NCI-H1694 treated with DMSO at 0.1 percent for 48 hours (cell line): ENCODE data around the gene GALNT15.
A peak's percentile ranks its signal among the peaks of the same experiment; 100 is the strongest.

Source experiments
- DNase-seq: peaks from one replicate; lab custom pipeline; 2025; lab: John Stamatoyannopoulos, UW

The GALNT15 gene

DNA sequence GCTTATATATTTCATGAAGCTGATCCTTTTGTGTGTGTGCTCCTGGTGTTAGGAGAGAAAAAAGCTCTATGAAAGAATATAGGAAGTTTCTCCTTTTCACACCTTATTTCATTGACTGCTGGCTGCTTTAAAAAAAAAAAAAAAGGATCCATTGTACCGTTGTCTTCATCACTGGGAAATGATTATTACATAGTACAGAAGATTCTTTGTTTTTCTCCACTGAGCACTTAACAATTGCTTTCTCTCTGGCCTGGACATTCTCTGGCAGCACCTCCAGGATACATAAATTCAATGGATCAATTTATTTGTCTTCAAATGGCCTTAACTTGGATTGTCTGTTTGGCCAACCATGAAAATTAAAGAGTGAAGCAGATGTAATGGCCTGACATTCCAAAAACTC, 53.1 kb downstream of the GALNT15 start:
- no peak for DNase-seq

DNA sequence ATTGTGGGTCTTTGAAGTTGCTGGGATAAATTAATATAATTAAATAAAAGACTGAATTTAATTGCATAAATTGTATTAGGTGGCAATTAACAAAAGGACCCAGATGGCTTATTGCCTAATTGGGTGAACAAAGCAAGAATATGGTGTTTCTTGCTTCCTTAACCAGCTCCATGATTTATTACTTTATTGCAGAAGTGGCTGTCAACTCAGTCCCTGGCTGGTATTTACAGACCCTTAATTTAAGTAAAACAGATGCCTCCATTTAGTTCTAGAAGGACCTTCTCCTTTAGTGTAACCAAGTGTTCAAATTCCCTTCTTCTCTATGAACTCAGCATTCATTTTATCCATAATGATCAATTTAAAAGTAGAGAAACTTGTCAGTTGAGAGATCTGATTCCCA, 55.2 kb downstream of the GALNT15 start:
- no peak for DNase-seq

DNA sequence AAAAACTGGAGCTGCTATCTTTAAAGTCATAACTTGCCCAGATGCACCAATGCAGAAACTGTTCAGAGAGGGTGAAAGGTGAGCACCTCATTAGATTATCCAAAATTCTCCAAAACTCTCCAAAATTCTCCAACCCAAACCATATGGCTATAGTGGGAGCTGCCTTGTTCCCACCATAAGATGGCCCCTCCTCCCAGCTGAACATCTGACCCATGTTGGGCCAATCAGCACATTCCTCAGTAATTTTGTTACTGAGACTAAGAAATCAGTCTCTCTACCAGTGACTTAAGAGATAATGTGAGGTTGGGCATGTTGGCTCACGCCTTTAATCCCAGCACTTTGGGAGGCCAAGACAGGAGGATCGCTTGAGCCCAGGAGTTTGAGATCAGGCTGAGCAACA, 57.5 kb downstream of the GALNT15 start:
- DNase-seq = no peak

DNA sequence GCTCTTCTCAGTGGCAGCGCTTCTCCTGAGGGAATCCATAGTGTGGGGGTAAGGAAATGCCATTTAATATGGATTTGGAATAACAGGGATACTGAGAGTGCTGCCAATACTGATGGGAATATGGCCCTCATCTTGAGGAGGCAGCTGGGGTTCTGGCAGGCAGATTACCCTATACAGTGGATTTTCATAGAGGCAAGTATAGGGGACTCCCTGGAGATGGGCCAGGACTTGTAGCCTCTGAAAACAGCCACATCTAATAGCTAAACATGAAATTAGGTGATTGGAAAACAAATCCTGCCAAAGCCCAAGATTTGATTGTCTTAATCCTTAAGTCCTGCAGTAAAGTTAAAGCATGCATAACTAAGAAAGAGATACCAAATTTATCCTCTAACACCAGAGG, 59.3 kb downstream of the GALNT15 start:
- DNase-seq = no peak

DNA sequence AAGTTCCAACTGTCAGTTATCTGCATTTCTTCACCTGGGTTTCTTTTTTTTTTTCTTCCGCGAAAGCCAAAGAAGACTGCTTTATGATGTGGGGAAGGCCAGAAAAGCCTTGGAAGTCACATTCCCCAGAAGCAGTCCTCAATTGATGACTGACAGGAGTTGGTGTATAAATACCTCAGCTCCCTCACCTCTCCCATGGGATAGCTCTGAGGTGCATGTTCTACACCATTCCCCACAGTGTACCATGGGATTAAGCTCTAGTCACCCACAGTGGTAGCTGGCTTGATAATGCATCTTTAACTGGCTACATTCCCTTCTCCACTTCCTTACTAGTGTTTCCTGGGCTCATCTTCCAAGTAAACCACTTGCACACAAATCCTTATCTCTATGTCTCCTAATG, 59.8 kb downstream of the GALNT15 start:
- no peak for DNase-seq

DNA sequence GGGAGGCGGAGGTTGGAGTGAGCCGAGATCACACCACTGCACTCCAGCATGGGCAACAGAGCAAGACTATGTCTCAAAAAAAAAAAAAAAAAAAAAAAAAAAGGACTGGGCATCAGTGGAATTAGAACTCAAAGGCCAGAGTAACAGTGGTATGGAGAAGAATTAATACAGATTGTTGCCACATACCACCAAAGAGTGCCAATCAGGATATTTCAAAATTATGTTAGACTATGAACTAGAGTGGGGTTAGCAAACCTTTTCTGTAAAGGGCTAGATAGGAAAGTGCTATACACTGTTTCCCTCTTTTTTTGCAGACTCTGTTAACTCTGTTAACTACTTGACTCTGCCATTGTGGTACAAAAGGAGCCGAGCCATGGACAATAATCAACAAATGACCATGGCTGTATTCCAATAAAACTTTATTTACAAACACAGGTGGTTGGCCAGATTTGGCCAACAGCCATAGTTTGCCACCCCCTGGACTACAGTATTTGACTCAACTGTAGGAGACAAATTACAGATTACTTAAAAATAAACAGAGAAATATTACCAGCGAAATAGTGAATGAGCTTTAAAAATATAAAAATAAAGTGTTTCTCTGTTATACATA, 61.7 kb downstream of the GALNT15 start:
- DNase-seq = no peak

DNA sequence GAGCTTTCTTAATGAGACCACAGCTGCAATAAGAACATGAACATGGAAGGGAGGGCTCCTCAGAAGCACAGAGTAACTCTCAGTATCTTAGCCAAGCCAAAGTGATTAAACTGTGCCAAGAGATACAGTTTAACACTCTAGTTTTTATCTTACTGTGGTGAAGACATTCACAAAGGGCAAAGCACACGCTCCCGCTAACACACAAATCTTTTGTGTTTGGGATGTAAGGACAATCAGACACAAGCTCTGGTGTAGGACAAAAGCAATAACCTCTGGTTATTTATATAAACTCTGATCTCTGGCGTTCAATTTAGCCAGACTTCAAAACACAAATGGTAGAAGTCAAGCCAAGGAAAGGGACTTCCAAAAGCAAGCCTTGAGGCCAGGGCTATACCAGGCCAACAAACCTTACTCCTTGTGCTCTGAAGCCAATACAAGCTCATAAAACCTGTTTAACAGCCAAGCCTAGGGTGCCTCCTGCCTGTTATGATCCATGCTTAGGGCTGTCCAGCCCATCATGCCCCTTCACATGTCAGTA, 62.4 kb downstream of the GALNT15 start:
- no peak for DNase-seq

DNA sequence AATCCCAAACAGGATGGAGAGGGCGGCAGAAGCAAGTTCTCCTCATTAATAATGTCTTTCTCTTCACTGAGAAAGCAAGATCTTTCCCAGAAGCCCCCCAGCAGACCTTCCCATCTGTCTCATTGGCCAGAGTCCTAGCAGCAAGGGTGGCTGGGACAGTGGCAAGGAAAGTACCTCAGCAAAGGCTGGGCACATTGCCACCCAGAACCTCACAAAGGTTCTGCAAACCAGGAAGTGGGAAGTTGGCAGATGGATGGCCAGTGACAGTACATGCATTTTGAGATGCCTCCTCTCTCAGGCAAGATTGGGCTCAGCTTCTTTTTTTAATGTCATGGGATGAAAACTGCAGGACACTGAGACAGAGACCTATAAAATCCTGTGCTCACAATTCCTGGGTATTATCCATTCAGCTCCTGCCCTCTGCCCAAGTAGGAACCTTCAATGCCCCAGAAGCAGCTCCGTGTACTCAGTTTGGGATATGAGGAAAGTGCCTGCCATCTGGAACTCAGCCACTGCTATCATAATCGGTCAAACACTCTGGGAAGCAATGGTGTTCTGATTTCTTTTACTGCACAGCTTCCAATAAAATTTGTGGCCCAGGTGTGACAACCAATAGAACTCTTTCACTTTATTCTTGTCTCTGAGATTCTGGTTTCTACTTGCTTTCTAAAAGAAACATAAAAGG, 64.7 kb downstream of the GALNT15 start:
- no peak for DNase-seq

DNA sequence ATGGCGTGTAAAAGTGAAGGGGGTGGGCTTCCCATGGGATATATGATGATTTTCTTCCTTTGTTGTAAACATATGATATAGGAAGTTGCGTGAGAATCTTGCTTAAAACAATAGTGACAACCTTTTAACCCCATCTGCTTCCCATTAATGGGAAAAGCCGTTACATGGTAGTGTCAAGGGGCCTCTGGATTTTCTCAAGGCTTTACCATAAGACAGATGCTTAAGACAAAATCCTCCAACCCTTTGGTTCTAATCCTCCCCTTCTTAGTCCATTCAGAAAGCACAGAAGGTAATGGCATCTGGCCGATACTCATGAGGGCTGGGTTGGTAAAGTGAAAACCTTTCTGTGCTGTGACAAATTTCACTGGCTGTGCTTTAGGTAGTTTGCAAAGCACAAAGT, 65.3 kb downstream of the GALNT15 start:
- no peak for DNase-seq

DNA sequence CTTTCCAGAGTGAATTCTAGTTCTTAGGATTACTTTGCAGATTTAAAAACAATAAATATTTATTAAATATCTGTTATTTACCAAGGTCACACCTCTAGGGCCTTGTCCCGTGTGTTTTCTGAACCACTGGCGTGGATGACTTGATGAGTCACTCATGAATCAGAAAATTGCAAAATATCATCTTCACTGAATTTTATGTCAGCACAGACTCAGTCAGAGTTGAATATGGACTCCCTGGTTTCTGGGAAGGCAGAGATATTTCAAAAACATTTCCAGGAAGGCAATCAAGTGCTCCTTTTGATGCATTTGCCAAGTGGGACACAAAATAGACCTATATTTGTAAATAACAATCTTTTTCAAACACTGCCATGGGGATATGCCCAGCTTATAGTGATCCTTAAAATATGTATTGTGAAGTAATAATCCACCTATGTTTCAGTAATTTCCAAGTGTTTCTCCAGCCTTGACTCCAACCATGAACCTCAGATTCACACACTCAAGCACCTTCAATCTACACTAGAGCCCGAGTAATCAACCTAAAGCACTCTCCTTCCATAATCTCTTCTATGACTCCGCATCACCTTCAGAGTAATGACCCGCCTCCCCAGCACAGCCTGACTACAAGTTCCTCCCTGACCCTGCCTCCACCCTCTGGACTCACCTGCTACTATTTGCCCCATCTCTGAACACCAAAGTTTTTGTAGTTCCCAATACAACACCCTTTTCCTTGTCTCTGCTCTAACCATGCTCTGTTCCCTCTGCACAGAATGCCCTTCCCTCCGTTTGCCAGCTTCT, 65.9 kb downstream of the GALNT15 start:
- DNase-seq = no peak

DNA sequence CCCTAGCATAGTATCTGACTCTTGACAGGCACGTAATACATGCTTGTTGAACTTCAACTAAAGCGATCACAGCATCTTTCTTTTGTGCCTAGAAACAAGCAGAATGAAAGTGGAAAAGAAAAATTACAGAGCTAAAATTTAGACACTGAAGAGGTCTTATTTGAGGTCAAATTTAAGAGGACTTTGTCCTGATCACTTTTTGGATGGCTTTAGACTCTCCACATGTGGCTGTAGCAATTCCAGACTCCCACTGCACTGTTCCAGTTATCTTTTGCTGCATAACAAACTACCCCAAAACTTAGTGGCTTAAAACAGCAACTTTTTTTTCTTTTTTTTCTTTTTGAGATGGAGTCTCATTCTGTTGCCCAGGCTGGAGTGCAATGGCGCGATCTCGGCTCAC, 66.7 kb downstream of the GALNT15 start:
- DNase-seq = no peak

DNA sequence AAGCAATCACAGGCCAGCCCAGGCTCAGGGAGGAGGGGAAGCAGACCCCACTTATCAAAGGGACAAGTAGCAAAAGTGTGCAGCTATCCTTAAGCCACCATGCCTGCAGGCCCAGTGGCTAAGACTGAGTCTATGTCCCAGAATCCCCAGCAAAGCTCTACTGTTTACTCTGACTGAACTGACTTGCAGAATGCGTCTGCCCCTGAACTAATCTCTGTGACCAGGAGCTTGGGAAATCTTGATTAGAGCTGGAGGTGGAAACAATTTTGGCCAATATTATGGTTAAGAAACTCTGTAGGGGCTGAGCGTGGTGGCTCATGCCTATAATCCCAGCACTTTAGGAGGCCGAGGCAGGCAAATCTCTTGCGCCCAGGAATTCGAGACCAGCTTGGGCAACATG, 67.7 kb downstream of the GALNT15 start:
- DNase-seq = no peak

DNA sequence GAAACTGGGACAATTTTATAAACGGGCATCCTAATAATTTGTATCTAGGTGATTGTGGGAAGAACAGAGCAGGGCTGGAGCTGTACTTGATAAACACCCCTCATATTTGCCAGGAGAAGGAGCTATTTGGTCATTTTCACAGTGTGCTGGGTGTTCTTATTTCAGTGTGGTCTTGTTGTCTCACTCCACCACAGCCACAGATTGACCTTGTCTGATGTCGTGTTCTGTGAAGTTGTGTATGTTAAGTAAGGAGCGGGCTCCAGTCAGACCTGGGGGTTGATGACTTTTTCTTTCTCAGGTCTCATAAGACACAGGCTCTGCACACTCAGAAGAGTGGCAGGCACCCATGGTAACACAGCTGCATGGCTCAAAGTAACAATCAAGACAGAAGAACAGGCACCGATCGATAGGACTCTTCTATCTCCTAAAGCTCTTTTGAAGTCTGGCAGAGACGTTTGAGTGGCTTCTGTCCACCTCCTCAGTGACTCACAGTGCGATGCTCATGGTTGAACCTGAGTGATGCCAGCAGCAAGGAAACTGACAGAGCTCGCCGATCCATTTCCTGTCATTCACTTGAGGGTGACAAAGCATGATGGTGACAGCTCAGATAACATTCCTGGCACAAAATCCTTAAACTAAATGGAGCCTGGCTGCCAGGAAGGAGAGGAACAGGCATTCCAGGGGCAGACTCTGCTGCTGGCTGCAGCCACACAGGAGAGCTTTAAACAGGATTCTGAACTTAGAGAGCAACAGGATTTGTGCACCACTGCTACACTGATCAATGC, 69.4 kb downstream of the GALNT15 start:
- DNase-seq = no peak

DNA sequence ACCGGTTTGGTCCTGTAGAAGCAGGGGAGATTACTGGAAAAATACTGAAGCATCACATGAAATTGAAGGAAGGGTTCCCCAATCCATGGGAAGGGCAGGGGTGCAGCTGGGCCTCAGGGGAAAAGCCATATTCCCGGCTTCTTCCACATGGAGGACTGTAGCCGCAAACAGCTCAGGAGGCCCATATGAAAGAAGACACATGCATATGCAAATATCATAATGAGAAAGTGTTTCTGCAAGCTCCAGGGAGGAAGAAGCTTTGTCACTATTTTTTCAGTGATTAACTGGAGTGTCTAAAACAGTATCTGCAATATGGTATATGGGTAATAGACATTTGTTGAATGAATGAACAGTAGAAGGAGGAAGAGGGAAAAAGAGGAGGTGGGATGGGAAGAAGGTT, 71.1 kb downstream of the GALNT15 start:
- DNase-seq = no peak

DNA sequence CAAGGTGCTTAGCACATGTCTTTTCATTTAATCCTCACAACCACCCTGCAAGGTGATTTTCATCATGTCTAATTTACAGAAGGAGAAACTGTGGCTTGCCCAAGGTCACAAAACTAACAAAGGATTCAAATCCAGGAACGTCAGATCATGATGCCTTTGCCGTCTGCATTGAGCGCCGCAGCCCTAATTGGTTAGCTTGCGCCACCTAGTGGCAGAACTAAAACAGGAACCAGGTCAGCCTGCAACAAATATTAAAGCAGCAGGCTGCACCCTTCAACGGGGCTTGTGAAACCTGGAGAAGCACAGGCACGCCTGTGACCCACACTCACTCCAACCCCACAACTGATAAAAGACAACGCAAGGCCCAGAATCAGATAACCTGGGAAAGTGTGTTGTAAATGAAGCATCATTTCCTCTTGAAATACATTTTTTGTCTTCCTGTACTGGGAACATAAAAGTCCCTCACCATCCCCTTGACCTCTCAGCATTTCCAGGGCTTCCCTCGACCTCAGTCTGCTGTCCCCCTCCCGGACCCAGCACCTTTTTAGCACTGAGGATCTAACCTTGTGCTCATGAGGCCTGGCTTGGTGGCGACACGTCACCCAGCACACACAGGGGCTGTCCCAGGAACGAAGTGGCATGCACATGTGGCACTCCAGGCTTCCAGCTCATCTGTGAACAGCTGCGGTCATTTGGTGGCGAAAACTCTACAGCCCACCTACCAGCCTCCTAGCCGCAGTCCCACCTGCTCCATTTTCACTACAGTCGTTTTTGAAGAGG, 73.0 kb downstream of the GALNT15 start:
- DNase-seq = peak; percentile 80

DNA sequence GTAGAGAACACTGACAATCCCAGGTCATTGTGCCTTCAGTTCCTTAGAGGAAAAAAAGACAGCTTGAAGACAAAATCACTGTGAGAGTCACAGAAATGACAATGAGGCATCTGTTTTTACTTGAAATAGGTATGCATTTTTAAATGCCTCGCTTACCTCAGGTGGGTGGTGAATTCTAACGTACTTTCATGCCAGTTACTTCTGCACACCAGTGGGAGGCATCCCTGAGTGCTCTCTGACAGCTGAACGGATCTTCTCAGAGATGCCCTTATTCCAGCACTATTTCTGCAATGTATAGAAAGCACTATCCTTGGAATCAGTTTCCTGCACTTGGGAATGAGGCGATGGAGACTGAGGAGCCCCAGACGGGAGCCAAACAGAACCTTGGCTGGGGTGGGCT, 74.1 kb downstream of the GALNT15 start:
- DNase-seq = no peak

DNA sequence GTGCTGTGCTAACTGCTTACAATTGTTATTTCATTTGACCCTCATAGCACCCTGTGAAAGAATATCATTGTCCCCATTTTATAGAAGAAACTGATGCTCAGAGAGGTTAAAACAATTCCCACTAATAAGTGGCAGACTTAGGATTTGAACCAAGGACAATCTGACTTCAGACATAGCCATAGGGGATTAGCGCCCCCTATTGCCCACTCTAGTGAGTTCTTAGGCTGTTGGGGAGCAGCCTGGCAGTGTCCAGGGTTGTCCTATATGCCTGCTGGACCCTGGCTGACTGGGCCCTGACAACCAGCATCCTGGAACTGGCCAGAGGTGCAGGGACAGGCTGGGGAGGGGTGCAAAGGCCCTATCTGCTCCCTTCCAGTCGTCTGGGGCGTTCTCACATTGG, 74.9 kb downstream of the GALNT15 start:
- DNase-seq = no peak

DNA sequence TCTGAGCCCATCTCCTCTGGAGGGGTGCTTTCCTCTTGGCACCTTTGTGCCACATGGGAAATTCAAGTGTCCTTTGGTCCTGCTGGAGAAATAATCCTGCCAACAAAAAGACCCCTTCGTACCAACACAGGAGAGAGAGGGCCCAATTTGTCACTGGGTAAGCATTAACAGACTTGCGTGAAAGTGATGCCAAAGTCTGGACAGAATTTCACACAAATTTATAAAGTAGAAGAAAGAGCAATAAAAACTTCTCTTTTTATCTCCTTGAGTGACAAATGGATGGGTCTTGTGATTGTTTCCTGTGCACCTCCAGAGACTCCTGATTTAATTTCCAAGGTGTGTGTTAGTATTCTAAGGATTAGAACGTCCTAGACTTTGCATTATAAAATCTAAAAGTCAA, 75.4 kb downstream of the GALNT15 start:
- DNase-seq = no peak

DNA sequence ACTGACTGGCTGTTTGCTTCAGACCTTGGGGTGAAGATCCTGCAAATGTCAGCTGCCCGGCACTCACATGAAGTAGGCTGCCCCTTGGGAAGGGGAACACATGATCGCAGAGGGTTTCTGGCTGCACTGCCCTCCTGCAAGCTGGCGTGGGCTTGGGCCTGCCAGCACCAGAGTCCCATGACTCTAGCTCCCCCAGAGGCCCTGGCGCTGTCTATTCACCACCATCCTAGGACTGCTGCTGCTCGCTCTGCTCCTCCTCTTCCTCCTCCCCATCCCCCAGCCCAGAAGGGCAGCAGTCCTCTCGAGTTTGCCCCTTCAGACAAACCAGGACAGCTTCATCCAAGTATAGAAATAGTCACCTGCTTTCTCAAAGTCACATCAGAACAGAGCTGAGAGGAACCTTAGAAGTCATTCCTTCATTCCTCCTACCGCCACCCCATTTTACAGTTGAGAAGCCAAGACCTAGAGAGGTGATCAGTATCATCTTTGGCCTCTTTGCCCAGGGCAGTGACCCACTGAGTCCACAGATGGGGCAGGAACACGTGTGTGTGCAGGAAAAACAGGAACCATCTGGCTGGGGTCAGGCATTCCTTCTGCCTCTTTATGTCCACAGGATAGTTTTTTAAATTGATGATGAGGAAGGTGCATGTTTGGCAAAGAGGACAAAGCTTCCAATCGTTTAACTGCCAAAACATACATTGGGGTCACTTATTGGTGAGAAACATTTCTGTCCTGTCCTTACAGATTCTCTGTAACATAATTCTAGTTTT, 77.0 kb downstream of the GALNT15 start:
- no peak for DNase-seq

DNA sequence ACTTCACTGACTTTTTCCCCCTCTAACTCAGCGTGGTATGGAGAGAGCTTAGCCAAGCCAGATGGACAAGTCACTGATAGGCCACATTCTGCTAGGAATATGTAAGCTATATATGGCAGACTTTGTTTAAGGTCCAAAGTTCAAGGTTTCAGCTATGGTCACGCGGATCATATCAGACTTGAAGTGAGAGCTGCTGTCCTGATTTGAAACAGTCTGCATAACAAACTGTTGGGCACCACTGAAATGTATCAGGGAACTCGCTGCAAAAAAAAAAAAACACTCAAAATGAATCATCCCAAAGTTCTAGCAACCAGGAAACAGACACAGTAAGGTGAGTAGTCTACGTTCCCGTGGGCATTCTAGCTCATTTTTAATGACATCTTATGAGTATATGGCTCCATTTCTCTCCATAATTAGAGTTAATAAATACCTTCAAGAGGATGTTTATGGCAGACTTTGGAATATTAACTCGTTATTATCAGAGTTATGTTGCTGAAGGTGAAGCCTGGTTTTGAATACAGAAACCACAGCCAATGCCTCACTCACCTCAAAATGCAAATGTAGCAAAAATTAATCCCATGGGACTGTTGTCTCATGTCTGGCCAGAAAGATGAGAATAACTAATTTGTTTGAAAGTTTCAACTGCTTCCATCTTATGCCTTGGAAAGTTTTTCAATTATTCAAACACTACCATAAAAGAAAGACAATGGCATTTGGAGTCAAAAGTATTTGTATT, 77.9 kb downstream of the GALNT15 start:
- no peak for DNase-seq
